Cardiac muscle cell (in vitro differentiated cells and primary cell): Measurements from ENCODE around the gene RECQL5. TPM values are rescaled to one million over a fixed set of nuclear protein-coding genes. Genes with fewer than 3 reads are reported as not detected.
"Not testable (repeated sequence)": the region's sequence is repeated elsewhere in the genome, so short reads cannot be mapped to it uniquely, and the experiment has no call there.

Experiments
- DNase-seq, 2 donors: peaks; one replicate each; pipeline versions ENCODE4 v3.0.0 to v3.0.0-alpha.2; 2010 to 2017; ENCODE audit warnings: low read depth in 1 of 2, low spot score in 1 of 2
- H3K27ac ChIP-seq: fragments of 200-600 bp; sonication (generic); 2 replicates; pipeline ENCODE4 v1.5.1; 2016
- H3K27me3 ChIP-seq: fragments of 200-600 bp; sonication (generic); 2 replicates; pipeline ENCODE4 v1.6.0; 2016; ENCODE audit warnings: control low read depth
- H3K36me3 ChIP-seq: fragments of 200-600 bp; sonication (generic); 2 replicates; pipeline ENCODE4 v1.5.1; 2016; ENCODE audit warnings: control low read depth
- H3K4me1 ChIP-seq: fragments of 200-600 bp; sonication (generic); 2 replicates; pipeline ENCODE4 v1.8.1; 2017; ENCODE audit warnings: low read depth, mild to moderate bottlenecking, mixed run types
- H3K4me3 ChIP-seq: fragments of 200-600 bp; sonication (generic); 2 replicates; pipeline ENCODE4 v1.5.1; 2016; ENCODE audit warnings: mild to moderate bottlenecking
- H3K9me3 ChIP-seq: fragments of 200-600 bp; sonication (generic); 2 replicates; pipeline ENCODE4 v1.5.1; 2017; ENCODE audit warnings: low read depth, mild to moderate bottlenecking, control low read depth
- polyA plus RNA-seq: library from polyadenylated mRNA; unstranded; fragments of >200 nt; fragmentation: Nextera tagmentation; extraction: Ambion mirVana; gene quantifications from 2 replicates; pipeline ENCODE4 v1.2.1, GENCODE V29; 2016
- total RNA-seq: library from RNA; depleted of rRNA; stranded (reverse); fragments of >200 nt; gene quantifications from 2 replicates; pipeline ENCODE4 v1.2.3, GENCODE V29; 2016
- TF ChIP-seq, protein P1 (sequence below): IDR thresholded peaks from 2 replicates; pipeline ENCODE4 v1.5.1; 2012; ENCODE audit warnings: low read depth, mild to moderate bottlenecking, low read length

Gene RECQL5
- total and polyA plus RNA-seq, 2 experiments from 2014 or later: 28.6 to 43.1 TPM

DNA sequence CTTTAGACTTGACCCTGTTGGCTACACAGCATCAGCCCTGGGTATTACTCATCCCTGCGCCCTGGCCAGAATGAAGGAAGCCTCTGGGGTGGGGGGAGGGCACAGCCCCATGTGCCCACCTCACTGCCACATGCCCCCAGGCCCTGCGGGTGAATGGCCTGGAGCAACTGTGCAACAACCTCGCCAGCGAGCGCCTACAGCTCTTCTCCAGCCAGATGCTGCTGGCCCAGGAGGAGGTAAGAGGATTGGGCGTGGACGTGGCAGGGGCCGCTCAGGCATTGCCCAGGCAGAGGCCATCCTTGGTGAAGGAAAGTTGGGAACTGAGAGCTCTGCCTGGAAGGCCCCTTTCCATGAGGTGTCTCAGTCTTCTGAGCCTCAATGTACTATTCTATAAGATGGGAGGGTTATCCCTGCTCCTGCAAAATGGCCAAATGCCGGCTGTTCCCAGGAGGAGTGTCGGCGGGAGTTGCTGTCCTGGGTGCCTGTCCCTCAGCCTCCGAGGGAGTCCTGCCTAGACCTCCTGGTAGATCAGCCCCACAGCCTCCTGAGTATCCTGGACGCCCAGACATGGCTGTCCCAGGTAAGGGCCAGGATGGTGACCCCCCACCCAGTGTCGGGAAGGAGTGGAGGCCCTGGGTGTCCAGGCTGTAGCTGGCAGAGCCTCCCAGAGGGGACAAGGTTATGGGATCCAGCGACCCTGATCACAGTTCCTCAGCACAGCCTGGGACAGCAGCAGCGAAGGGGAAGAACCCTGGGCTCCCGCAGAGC is 70.5 kb downstream of the RECQL5 start:
- no peaks in the 10 kb centered on the region for H3K27me3 ChIP-seq

DNA sequence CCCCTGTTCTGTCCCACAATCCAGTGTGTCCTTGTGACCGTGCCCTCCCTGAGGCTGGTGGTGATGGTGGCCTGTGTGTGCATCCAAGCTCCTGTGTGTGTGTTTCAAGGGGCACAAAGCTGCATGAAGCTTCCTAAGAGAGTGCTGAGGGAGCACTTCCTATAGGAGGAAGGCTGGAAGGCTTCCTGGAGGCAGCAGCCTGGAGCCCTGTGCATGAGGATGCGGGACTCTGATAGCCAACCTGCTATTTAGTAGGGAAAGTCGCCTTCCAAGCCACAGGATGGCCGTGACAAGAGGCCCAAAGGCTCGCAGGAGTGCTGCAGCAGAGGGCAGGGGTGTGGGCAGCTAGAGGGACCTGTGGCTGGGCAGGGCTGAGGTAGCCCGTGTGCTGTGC is 71.0 kb downstream of the RECQL5 start:
- Histone ChIP-seq H3K4me3 (no peak overlapping the region), H3K9me3 (no peaks in the 10 kb centered on the region), H3K27me3 (no peaks in the 10 kb centered on the region), H3K36me3 (no peaks in the 10 kb centered on the region), H3K4me1 (no peaks in the 10 kb centered on the region), H3K27ac (no peak overlapping the region)
- TF ChIP-seq, protein P1, sequence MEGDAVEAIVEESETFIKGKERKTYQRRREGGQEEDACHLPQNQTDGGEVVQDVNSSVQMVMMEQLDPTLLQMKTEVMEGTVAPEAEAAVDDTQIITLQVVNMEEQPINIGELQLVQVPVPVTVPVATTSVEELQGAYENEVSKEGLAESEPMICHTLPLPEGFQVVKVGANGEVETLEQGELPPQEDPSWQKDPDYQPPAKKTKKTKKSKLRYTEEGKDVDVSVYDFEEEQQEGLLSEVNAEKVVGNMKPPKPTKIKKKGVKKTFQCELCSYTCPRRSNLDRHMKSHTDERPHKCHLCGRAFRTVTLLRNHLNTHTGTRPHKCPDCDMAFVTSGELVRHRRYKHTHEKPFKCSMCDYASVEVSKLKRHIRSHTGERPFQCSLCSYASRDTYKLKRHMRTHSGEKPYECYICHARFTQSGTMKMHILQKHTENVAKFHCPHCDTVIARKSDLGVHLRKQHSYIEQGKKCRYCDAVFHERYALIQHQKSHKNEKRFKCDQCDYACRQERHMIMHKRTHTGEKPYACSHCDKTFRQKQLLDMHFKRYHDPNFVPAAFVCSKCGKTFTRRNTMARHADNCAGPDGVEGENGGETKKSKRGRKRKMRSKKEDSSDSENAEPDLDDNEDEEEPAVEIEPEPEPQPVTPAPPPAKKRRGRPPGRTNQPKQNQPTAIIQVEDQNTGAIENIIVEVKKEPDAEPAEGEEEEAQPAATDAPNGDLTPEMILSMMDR: no peak
- no peak for DNase-seq

More for the DNA sequence above, 70.5 kb downstream of the RECQL5 start:
- TF ChIP-seq, protein P1: no peak
- H3K36me3 ChIP-seq: no peaks in the 10 kb centered on the region
- H3K9me3 ChIP-seq: no peaks in the 10 kb centered on the region
- H3K27ac ChIP-seq: no peak overlapping the region
- no peaks in the 10 kb centered on the region for H3K4me1 ChIP-seq
- DNase-seq: no peak
- no peak overlapping the region for H3K4me3 ChIP-seq

DNA sequence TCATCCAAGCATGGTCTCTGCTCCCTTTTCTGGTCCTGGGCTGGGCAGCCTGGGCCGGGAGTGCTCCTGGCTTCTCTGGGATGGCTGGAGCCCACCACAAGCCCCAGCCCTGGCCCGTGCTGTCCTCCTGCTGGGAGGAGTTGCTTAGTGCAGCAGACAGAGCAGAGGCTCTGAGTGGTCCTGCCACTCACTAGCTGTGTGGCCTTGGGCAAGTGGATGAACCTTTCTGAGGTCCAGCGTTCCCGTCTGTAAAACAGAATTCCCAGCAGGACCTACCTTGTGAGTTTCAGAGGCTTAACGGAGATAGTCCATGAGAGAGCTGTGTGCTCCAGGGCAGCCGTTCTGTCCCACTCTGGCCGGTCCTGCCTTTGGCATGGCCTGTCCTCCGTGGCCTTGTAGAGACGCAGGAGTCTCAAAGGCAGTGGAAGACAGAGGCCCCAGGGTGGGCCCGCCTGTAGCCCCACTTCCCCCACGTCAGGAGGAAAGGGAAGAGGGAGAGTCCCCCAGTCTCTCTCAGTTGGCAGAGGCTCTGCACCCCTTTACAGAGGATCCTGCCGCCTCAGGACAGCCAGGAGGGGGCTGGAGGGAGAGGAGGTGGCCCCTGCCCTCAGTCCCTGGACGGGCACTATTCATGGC is 71.6 kb downstream of the RECQL5 start:
- Histone ChIP-seq H3K4me3 (no peak overlapping the region), H3K27ac (no peak overlapping the region), H3K27me3 (no peaks in the 10 kb centered on the region), H3K36me3 (no peaks in the 10 kb centered on the region), H3K9me3 (no peaks in the 10 kb centered on the region), H3K4me1 (no peaks in the 10 kb centered on the region)
- TF ChIP-seq, protein P1: no peak
- DNase-seq: no peak

DNA sequence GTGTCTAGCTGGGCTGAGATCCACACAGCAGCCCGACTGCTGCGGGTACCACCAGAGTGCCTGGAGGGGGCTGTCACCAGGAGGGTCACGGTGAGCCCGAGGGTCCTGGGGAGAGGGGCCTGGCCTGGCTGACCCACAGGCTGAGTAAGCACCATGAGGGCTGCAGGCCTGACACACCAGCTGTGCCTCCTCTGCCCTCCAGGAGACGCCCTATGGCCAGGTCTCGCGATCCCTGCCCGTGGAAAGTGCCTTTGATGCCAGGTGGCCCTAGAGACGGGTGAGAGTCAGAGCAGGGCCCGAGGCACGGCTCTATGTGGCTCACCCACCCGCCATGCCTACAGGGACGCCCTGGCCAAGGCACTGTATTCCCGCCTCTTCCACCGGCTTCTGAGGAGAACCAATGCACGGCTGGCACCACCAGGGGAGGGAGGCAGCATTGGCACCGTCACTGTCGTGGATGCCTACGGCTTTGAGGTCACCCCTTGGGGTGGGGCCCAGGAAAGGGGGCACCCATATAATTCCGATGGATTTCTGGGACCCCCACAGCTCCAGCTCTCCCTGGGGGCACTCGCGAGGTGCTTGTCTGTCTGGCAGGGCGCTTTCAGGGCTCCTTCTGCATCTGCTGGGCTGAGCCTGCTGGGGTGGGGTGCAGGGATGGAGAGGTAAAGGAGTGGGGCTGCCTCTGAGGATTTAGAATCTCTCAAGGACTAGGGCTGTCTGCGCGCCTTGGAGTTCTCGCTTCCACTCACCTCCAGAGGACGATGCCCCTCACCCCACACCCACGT is 72.3 kb downstream of the RECQL5 start:
- H3K27ac ChIP-seq: no peak overlapping the region
- TF ChIP-seq, protein P1: no peak
- H3K27me3 ChIP-seq: no peaks in the 10 kb centered on the region
- DNase-seq: no peak
- H3K4me3 ChIP-seq: no peak overlapping the region
- H3K36me3 ChIP-seq: no peaks in the 10 kb centered on the region
- no peaks in the 10 kb centered on the region for H3K9me3 ChIP-seq
- H3K4me1 ChIP-seq: no peaks in the 10 kb centered on the region

DNA sequence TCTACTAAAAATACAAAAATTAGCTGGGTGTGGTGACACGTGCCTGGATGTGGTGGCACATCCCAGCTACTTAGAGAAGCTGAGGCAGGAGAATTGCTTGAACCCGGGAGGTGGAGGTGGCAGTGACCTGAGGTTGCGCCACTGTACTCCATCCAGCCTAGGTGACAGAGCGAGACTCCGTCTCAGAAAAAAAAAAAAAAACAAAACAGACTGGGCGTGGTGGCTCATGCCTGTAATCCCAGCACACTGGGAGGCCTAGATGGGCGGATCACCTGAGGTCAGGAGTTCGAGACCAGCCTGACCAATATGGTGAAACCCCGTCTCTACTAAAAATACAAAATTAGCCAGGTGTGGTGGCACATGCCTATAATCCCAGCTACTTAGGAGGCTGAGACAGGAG is 73.5 kb downstream of the RECQL5 start:
- not testable (repeated sequence) for H3K27me3 ChIP-seq, H3K9me3 ChIP-seq, H3K27ac ChIP-seq, DNase-seq, H3K4me1 ChIP-seq, H3K4me3 ChIP-seq, H3K36me3 ChIP-seq
